Tibial nerve (tissue), 3 donors: ENCODE measurements around the gene TOP1.

Source experiments
- POLR2A ChIP-seq, 2 donors: fragments of 450-650 bp; IDR thresholded peaks; one replicate each; pipeline ENCODE4 v1.6.1; 2017; ENCODE audit warnings: antibody characterized with exemption in 2 of 2, mild to moderate bottlenecking in 2 of 2, moderate library complexity in 2 of 2
- TF ChIP-seq, protein P1 (sequence below), 5 experiments: fragments of 200-600 bp in 3 of 5; fragments of 450-650 bp in 2 of 5; sonication (generic) in 3 of 5; IDR thresholded peaks; one replicate each; pipeline ENCODE4 v1.5.1; 2016 to 2019; ENCODE audit warnings: antibody characterized with exemption in 5 of 5, mild to moderate bottlenecking in 3 of 5, moderate library complexity in 2 of 5

DNA sequence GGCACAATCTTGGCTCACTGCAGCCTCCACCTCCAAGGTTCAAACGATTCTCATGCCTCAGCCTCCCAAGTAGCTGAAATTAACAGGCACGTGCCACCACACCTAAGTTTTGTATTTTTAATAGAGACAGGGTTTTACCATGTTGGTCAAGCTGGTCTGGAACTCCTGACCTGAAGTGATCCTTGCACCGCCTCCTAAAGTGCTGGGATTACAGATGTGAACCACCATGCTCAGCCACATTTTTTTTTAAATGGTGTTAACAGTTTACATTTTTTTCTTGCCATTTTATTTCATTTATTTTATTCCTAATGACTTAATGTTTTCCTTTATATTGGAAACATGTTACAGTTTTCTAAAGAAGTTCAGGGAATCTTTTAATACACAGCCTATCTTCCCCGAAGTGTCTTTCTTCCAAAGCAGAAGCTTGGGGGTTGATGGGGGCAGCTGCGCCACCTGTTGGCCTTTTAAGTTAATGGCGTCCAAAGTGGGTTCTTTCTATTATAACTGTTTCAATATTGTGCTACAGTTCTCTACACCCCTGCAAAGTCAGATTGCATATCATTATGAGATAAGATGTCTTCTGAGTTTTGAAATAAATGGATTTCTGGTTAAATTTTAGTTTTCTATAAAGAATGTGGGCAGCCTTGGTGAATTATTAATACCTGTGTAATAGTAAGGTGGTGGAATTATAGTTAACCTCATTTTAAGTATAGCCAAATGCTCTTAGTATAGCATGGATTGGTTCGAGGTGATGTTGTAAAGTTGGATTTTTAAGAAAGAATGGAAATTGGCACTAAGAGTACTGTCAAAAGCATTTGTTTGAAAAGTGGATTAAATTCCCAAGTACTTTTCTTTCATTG lies 66.7 kb downstream of the TOP1 start:
- TF ChIP-seq, protein P1, sequence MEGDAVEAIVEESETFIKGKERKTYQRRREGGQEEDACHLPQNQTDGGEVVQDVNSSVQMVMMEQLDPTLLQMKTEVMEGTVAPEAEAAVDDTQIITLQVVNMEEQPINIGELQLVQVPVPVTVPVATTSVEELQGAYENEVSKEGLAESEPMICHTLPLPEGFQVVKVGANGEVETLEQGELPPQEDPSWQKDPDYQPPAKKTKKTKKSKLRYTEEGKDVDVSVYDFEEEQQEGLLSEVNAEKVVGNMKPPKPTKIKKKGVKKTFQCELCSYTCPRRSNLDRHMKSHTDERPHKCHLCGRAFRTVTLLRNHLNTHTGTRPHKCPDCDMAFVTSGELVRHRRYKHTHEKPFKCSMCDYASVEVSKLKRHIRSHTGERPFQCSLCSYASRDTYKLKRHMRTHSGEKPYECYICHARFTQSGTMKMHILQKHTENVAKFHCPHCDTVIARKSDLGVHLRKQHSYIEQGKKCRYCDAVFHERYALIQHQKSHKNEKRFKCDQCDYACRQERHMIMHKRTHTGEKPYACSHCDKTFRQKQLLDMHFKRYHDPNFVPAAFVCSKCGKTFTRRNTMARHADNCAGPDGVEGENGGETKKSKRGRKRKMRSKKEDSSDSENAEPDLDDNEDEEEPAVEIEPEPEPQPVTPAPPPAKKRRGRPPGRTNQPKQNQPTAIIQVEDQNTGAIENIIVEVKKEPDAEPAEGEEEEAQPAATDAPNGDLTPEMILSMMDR (IDR thresholded peaks at IDR 0.05), result peak; percentile 71 to 83 (median 81)
- no peak for TF ChIP-seq POLR2A (IDR thresholded peaks at IDR 0.05)
